Stimulated activated CD4-positive, alpha-beta T cell treated with anti-CD3 and anti-CD28 coated beads, Interleukin-1b, Interleukin-23, amount 100 ng/mL, for 1 hour (primary cell): ENCODE results near the gene HOXB2.
A peak's percentile ranks its signal among the peaks of the same experiment; 100 is the strongest.

Experiments
- DNase-seq, 2 donors: peaks; one replicate each; pipeline ENCODE4 v3.0.0-alpha.2; 2020; ENCODE audit warnings: low read depth in 2 of 2

HOXB2 gene

GRCh38 chr17:48578616-48579470, 33.9 kb upstream of the HOXB2 start:
- no peak for DNase-seq

DNA sequence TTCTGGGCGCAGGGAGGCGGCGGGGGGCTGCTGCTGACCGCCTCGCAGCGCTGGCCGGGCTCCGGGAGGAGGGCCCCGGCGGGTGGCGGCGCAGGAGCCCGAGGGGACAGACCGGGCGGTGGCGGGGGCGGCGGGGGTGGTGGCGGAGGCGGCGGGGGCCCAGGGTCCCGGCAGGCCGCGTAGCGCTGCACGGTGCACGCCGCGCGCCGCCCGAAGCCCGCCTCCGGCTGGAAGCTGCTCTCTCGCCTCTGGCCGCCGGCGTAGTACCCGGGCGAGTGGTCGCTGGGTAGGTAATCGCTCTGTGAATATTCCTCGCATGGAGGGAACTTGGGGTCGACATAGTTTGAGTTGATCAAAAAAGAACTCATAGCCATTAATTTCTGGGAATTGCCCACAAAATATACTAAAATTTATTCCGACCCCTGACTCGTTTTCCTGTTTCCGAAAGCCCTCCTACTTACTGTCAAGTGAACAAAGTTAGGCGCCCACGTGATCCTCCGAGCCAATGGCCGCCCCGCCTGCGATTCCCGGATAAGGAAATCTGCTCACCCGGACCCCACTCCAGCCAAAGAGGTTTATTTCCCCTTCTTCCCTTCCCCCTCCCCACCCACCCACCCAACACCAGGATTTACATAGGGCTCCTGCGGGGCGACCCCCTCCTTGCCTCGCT, 33.2 kb upstream of the HOXB2 start, which contains the start of gene HOXB4:
TSS of gene HOXB4 (minus strand) at position 405 of the 670 bp plus-strand sequence. CDS start at position 374, 31 bp downstream.
- peak in 1 of 2 donors; percentile 42 for DNase-seq

GRCh38 chr17:48577330-48577945, 32.5 kb upstream of the HOXB2 start:
- DNase-seq: no peak

DNA sequence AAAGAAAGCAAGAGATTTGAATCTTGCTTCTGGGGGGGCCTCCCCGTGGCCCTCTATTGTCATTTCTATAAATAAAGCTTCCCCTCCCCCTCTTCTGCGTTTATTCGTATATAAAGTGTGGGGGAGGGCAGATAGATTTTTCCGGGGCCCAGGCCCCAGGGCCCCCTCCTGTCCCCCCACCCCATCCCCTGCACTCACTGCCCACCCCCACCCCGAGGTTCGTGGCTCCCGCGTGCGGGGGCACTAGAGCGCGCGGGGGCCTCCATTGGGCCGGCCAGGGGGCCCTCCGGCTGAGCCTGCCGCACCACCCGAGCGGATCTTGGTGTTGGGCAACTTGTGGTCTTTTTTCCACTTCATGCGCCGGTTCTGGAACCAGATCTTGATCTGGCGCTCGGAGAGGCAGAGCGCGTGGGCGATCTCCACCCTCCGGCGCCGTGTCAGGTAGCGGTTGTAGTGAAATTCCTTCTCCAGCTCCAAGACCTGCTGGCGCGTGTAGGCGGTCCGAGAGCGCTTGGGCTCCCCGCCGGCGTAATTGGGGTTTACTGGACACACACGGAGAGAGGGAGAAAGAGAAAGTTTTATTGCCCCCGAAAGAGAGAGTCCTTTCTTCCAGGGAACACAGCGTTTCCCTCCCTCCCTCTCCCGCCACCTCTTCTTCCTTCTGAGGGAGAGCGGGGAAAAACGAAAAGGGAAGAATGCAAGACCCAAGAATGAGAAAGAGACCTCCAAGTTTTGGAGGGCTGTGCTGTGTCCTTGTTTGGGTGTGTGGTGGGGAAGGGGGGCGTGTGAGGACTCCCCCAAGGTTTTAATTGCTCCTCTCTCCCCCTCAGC, 31.8 kb upstream of the HOXB2 start:
- no peak for DNase-seq

GRCh38 chr17:48575673-48576478, 31.0 kb upstream of the HOXB2 start:
- no peak for DNase-seq

DNA sequence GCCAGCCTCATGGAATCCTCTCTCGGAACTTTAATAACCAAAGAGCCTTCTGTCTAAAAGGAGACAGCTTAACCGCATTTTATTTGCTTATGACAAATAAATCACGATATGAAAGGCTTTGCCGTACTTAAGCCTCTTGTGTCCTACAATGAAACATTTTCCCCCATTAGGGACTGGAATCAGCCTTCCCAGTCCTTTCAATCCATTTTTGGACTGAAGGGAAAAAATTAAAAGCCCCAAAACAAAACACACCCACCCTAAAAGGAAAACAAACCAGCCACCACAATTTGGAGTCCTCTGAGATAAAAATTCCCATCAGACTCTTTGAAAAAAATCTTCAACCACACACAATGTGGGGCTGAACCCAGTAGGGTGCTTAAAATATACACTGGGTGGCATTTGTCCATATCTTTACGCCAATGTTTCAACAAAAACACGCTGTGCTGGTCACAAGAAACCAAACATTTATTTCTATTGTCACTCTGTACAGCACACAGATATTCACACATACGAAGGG, 30.2 kb upstream of the HOXB2 start:
- no peak for DNase-seq

DNA sequence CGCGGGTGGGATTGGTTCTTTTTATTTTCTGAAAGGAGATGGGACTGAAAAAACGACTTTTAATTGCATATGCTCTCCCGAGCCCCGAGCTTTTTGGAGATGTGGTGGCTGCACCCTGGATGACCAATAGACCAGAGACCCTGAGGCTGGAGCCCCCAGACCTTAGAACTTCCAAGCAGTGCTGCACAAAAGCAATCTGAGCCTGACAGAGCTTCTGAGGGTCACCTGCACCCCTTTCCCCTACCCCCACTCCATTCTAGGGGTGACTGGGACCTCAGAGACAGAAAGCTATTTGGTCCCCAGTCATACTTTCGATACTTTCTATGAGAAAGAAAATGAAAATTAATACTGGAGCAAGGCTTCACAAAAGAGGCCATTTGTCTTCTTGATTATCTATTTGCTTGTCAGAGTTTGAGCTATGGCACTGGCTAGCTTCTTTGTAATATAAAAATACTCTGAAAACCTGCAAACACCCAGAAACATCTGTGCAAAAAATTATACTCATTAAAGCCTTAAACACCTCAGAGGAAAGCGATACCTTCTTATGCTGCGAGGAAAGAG, 29.7 kb upstream of the HOXB2 start:
- DNase-seq: no peak

- DNase-seq: no peak
Measured at GRCh38 chr17:48571826-48572417, 27.0 kb upstream of the HOXB2 start.

DNA sequence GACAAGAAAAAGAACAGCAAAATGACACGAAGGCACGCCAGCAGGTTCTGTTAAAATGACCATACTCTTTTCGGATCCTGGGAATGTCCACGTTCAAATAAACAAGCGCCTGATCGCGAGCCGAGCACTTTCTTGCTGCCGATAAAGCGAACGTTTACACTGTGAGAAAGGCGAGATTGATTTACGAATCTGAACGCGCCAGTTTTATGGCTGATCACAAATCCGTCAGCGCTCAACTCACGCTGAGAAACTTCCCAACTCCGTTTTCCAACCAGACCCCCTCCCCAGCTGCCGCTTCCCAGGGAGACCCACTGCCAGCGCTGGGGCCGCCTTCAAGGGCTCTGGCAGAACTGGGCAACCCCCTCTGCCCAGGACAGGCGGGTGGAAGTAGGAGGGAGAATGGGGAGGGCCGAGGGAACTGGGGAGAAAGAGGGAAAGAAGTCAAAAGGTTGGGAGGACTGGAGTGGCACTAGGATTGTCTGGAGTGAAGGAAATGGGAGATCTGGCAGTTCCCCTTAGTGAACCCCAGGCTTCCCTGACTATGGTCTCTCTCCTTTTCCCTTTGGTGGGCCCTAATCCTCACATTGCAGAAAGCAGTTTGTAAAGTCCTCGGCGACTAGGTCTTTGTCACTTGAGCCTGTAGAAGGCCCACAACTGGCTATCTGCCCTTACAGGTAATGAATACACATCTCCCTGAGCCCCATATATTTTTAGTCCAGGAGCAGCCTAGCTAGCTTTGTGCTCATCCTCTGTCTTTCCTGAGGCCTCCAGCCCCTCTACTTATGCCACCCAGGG, 26.3 kb upstream of the HOXB2 start:
- no peak for DNase-seq

GRCh38 chr17:48570325-48571023, 25.6 kb upstream of the HOXB2 start:
- DNase-seq: no peak

GRCh38 chr17:48569674-48570324, 24.9 kb upstream of the HOXB2 start:
- no peak for DNase-seq

- DNase-seq: no peak
Measured at GRCh38 chr17:48569240-48569582, 24.3 kb upstream of the HOXB2 start.

GRCh38 chr17:48568499-48569239, 23.8 kb upstream of the HOXB2 start:
- DNase-seq: no peak

GRCh38 chr17:48567646-48568354, 22.9 kb upstream of the HOXB2 start:
- DNase-seq: no peak

DNA sequence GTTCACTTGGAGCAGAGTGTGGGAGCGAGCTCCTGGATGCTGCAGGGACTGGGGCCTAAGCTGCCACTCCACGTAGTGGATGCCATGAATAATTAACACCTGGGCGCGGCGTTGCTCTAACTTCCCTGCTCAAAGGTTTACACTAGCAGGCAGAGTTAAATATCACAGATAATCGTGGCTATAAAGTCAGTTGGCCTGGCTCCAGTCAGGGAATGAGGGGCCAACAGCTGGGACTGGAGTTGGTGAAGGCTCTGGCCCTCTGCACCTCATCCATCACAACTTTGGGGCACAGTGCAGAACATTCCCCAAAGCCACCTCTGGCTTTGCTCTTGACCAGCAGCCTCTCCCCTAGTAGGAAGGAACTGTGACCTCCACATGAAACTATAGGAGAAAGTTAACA, 22.3 kb upstream of the HOXB2 start:
- no peak for DNase-seq

GRCh38 chr17:48566717-48567116, 21.8 kb upstream of the HOXB2 start:
- no peak for DNase-seq
